GM23338 (cell line): Measurements from ENCODE around the gene PCBP3.

Source experiments
- CTCF ChIP-seq, 2 experiments: fragments of 200-600 bp in 1 of 2; sonication (generic) in 1 of 2; conservative IDR thresholded peaks; 2 replicates each; pipeline versions ENCODE4 v1.5.1 to v1.6.1; 2016 to 2017; ENCODE audit warnings: antibody characterized with exemption in 2 of 2, low read depth in 2 of 2, mild to moderate bottlenecking in 2 of 2, moderate library complexity in 1 of 2
- EZH2 ChIP-seq: fragments of 200-600 bp; sonication (generic); IDR thresholded peaks from one replicate; pipeline ENCODE4 v1.8.0; 2017; ENCODE audit warnings: antibody characterized with exemption, mild to moderate bottlenecking, low read depth; ENCODE audit not compliant: unreplicated experiment
- EZH2phosphoT487 ChIP-seq: fragments of 200-600 bp; sonication (generic); IDR thresholded peaks from one replicate; pipeline ENCODE4 v1.8.1; 2018; ENCODE audit warnings: antibody characterized with exemption; ENCODE audit not compliant: unreplicated experiment
- POLR2AphosphoS5 ChIP-seq: IDR thresholded peaks from 2 replicates; pipeline ENCODE4 v1.6.1; 2016; ENCODE audit warnings: antibody characterized with exemption, low read depth

GRCh38 chr21:45637883-45638282, 5.6 kb upstream of the PCBP3 start:
- TF ChIP-seq CTCF (conservative IDR thresholded peaks at IDR 0.05; ENCODE audit: low read depth in 2 of 2), result no peak
- no peak for TF ChIP-seq POLR2AphosphoS5
- no peak for TF ChIP-seq EZH2
- no peak for TF ChIP-seq EZH2phosphoT487
